GM10847 (cell line): ENCODE measurements around the gene CDKN2B-AS1.

ENCODE experiments used
- POLR2A ChIP-seq: IDR thresholded peaks from 2 replicates; pipeline ENCODE4 v1.6.1; 2011; ENCODE audit not compliant: insufficient read length; ENCODE audit errors: extremely low read depth

CDKN2B-AS1 gene

GRCh38 chr9:22108581-22109370 lies 114.2 kb downstream of the CDKN2B-AS1 start:
- TF ChIP-seq POLR2A, result no peak

GRCh38 chr9:22111176-22111953 lies 116.8 kb downstream of the CDKN2B-AS1 start:
- TF ChIP-seq POLR2A, result no peak

- TF ChIP-seq POLR2A, result no peak
These were observed 117.3 kb downstream of the CDKN2B-AS1 start for GRCh38 chr9:22111954-22112247.

- no peak for TF ChIP-seq POLR2A
These were observed 118.6 kb downstream of the CDKN2B-AS1 start for GRCh38 chr9:22112870-22113821.

GRCh38 chr9:22114956-22115355 lies 120.4 kb downstream of the CDKN2B-AS1 start:
- TF ChIP-seq POLR2A, result no peak

- TF ChIP-seq POLR2A, result no peak
These were observed 122.2 kb downstream of the CDKN2B-AS1 start for GRCh38 chr9:22116758-22117157.

GRCh38 chr9:22117511-22118384 lies 123.2 kb downstream of the CDKN2B-AS1 start:
- no peak for TF ChIP-seq POLR2A

- no peak for TF ChIP-seq POLR2A
These were observed 124.4 kb downstream of the CDKN2B-AS1 start for GRCh38 chr9:22118810-22119521.

- no peak for TF ChIP-seq POLR2A
These were observed 125.0 kb downstream of the CDKN2B-AS1 start for GRCh38 chr9:22119522-22120158.

GRCh38 chr9:22120159-22120549 lies 125.6 kb downstream of the CDKN2B-AS1 start:
- no peak for TF ChIP-seq POLR2A

- TF ChIP-seq POLR2A, result no peak
These were observed 126.0 kb downstream of the CDKN2B-AS1 start for GRCh38 chr9:22120595-22120994.

- no peak for TF ChIP-seq POLR2A
These were observed 129.8 kb downstream of the CDKN2B-AS1 start for GRCh38 chr9:22124263-22125011.

- no peak for TF ChIP-seq POLR2A
These were observed 134.5 kb downstream of the CDKN2B-AS1 start for GRCh38 chr9:22129133-22129532.

GRCh38 chr9:22129633-22130032 lies 135.0 kb downstream of the CDKN2B-AS1 start:
- no peak for TF ChIP-seq POLR2A
